ENCODE measurements around the gene CD160.

Gene CD160

GRCh38 chr1:145751491-145752037 is 32.3 kb downstream of the CD160 start:
- peak; percentile 95 for ATAC-seq
- peak; percentile 46 for TF ChIP-seq ZC3H10 (CRISPR knock-in tag; IDR thresholded peaks at IDR 0.05)
- no peak for TF ChIP-seq BACH2 (CRISPR knock-in tag; IDR thresholded peaks at IDR 0.05; ENCODE audit: borderline replicate concordance)
- no peak for TF ChIP-seq TSHZ2 (CRISPR knock-in tag; IDR thresholded peaks at IDR 0.05)
- TF ChIP-seq TOX (CRISPR knock-in tag; IDR thresholded peaks at IDR 0.05; ENCODE audit: borderline replicate concordance), result 0 out of 2 replicates have a peak, but pooled peaks have one; percentile 46
- peak; percentile 67 for TF ChIP-seq ISL1 (CRISPR knock-in tag; IDR thresholded peaks at IDR 0.05)
- 0 out of 2 replicates have a peak, but pooled peaks have one; percentile 72 for TF ChIP-seq RARB (CRISPR knock-in tag; IDR thresholded peaks at IDR 0.05)
- peak; percentile 94; the same call in 1 of the 2 replicates for TF ChIP-seq POU6F1 (CRISPR knock-in tag; IDR thresholded peaks at IDR 0.05; ENCODE audit: borderline replicate concordance, low read depth)

GRCh38 chr1:145757420-145757819 is 38.1 kb downstream of the CD160 start:
- ATAC-seq, result peak; percentile 20; the same call in 1 of the 3 replicates
- TF ChIP-seq ZC3H10 (CRISPR knock-in tag; IDR thresholded peaks at IDR 0.05), result no peak
- TF ChIP-seq ISL1 (CRISPR knock-in tag; IDR thresholded peaks at IDR 0.05), result no peak
- TF ChIP-seq PPARA (CRISPR knock-in tag; IDR thresholded peaks at IDR 0.05; ENCODE audit: borderline replicate concordance), result no peak
- TF ChIP-seq POU6F1 (CRISPR knock-in tag; IDR thresholded peaks at IDR 0.05; ENCODE audit: borderline replicate concordance, low read depth), result no peak
- TF ChIP-seq CSDC2 (CRISPR knock-in tag; IDR thresholded peaks at IDR 0.05), result no peak
- TF ChIP-seq ZNF565 (CRISPR knock-in tag; conservative IDR thresholded peaks at IDR 0.05; ENCODE audit: low read depth), result no peak
- no peak for TF ChIP-seq BACH2 (CRISPR knock-in tag; IDR thresholded peaks at IDR 0.05; ENCODE audit: borderline replicate concordance)
- no peak for TF ChIP-seq SNAI2 (CRISPR knock-in tag; IDR thresholded peaks at IDR 0.05)
- TF ChIP-seq ESRRG (CRISPR knock-in tag; IDR thresholded peaks at IDR 0.05), result no peak
- no peak for TF ChIP-seq ZFP3 (CRISPR knock-in tag; IDR thresholded peaks at IDR 0.05)
- TF ChIP-seq TCF4 (CRISPR knock-in tag; IDR thresholded peaks at IDR 0.05; ENCODE audit: borderline replicate concordance), result no peak
- TF ChIP-seq CSRNP3 (CRISPR knock-in tag; IDR thresholded peaks at IDR 0.05), result no peak
- TF ChIP-seq GLIS3 (CRISPR knock-in tag; IDR thresholded peaks at IDR 0.05), result no peak
- TF ChIP-seq ZFP30 (CRISPR knock-in tag; IDR thresholded peaks at IDR 0.05), result no peak
- TF ChIP-seq PATZ1 (CRISPR knock-in tag; IDR thresholded peaks at IDR 0.05; ENCODE audit: borderline replicate concordance), result no peak

- no peak for ATAC-seq
- TF ChIP-seq ZNF565 (CRISPR knock-in tag; conservative IDR thresholded peaks at IDR 0.05; ENCODE audit: low read depth) (no peak), CSRNP3 (CRISPR knock-in tag; IDR thresholded peaks at IDR 0.05) (no peak), TCF4 (CRISPR knock-in tag; IDR thresholded peaks at IDR 0.05; ENCODE audit: borderline replicate concordance) (no peak), ARNTL (CRISPR knock-in tag; IDR thresholded peaks at IDR 0.05; ENCODE audit: borderline replicate concordance, low read depth) (no peak), POU6F1 (CRISPR knock-in tag; IDR thresholded peaks at IDR 0.05; ENCODE audit: borderline replicate concordance, low read depth) (no peak), SNAI2 (CRISPR knock-in tag; IDR thresholded peaks at IDR 0.05) (no peak), TSHZ2 (CRISPR knock-in tag; IDR thresholded peaks at IDR 0.05) (no peak), ZC3H10 (CRISPR knock-in tag; IDR thresholded peaks at IDR 0.05) (no peak), CSDC2 (CRISPR knock-in tag; IDR thresholded peaks at IDR 0.05) (no peak), TOX (CRISPR knock-in tag; IDR thresholded peaks at IDR 0.05; ENCODE audit: borderline replicate concordance) (no peak), GLIS3 (CRISPR knock-in tag; IDR thresholded peaks at IDR 0.05) (no peak)
These were observed 38.8 kb downstream of the CD160 start for GRCh38 chr1:145758116-145758515.

Measured in SK-N-SH treated with all-trans-retinoic acid at 6 μM for 48 hours (cell line).